ENCODE results near the gene BCL2.
"Not testable (repeated sequence)": the region's sequence is repeated elsewhere in the genome, so short reads cannot be mapped to it uniquely, and the experiment has no call there.

The BCL2 gene

GRCh38 chr18:63257453-63257852, 62.1 kb downstream of the BCL2 start:
- DNase-seq = no peak

GRCh38 chr18:63255435-63255834, 64.1 kb downstream of the BCL2 start:
- DNase-seq = no peak

GRCh38 chr18:63254716-63255399, 64.7 kb downstream of the BCL2 start:
- no peak for DNase-seq

GRCh38 chr18:63253428-63254372, 65.9 kb downstream of the BCL2 start:
- DNase-seq = no peak

GRCh38 chr18:63253014-63253413, 66.6 kb downstream of the BCL2 start:
- DNase-seq = no peak

GRCh38 chr18:63249771-63250170, 69.8 kb downstream of the BCL2 start:
- no peak for DNase-seq

- DNase-seq = no peak
Measured at GRCh38 chr18:63247926-63248325, 71.6 kb downstream of the BCL2 start.

- no peak for DNase-seq
Measured at GRCh38 chr18:63247506-63247905, 72.1 kb downstream of the BCL2 start.

- DNase-seq = no peak
Measured at GRCh38 chr18:63245600-63245999, 74.0 kb downstream of the BCL2 start.

GRCh38 chr18:63244607-63245006, 75.0 kb downstream of the BCL2 start:
- no peak for DNase-seq

GRCh38 chr18:63241760-63242159, 77.8 kb downstream of the BCL2 start:
- no peak for DNase-seq

GRCh38 chr18:63241317-63241712, 78.3 kb downstream of the BCL2 start:
- DNase-seq = no peak

GRCh38 chr18:63240531-63241316, 78.8 kb downstream of the BCL2 start:
- no peak for DNase-seq

- no peak for DNase-seq
Measured at GRCh38 chr18:63238693-63239075, 80.9 kb downstream of the BCL2 start.

- DNase-seq = no peak
Measured at GRCh38 chr18:63237881-63238692, 81.5 kb downstream of the BCL2 start.

GRCh38 chr18:63236921-63237846, 82.4 kb downstream of the BCL2 start:
- no peak for DNase-seq

GRCh38 chr18:63236406-63236805, 83.2 kb downstream of the BCL2 start:
- DNase-seq = no peak

GRCh38 chr18:63235920-63236319, 83.6 kb downstream of the BCL2 start:
- not testable (repeated sequence) for DNase-seq

- no peak for DNase-seq
Measured at GRCh38 chr18:63234841-63235240, 84.7 kb downstream of the BCL2 start.

- DNase-seq = no peak
Measured at GRCh38 chr18:63234432-63234831, 85.1 kb downstream of the BCL2 start.

- DNase-seq = no peak
Measured at GRCh38 chr18:63233334-63233733, 86.2 kb downstream of the BCL2 start.
